Measurements from ENCODE around the gene LYSMD2. TPM values are rescaled to one million over a fixed set of nuclear protein-coding genes. Genes with fewer than 3 reads are reported as not detected.
"Not testable (repeated sequence)": the region's sequence is repeated elsewhere in the genome, so short reads cannot be mapped to it uniquely, and the experiment has no call there.

LYSMD2 gene
- 10 to 100 TPM; 19.1 to 20.1 TPM for total RNA-seq

- ATAC-seq (peak; percentile 38), DNase-seq (peak; percentile 81)
- Mint-ChIP-seq H3K4me1 (peaks cover 52% of the 10 kb centered on the region), H3K4me3 (peak within 1 kb of the TSS; percentile 77), H3K27ac (peak within 1 kb of the TSS; percentile 88), H3K36me3 (ENCODE audit: low read depth) (peaks cover 3% of the 10 kb centered on the region), H3K9me3 (ENCODE audit: low read depth) (no peaks in the 10 kb centered on the region), H3K27me3 (no peaks in the 10 kb centered on the region)
- intact Hi-C loops (cut with DNase I, micrococcal nuclease), result loop anchor here (1.0 to 10.0 kb wide), 13 partner anchors 13 to 1383 kb away; partner anchors contain the start of genes AP4E1 (in 1 of the 2), DMXL2 (in 1 of the 2), GABPB1 (in 1 of the 2) and MAPK6 (in 1 of the 2)
- ChIA-PET CTCF (interaction anchor here (0.7 to 5.1 kb wide), 8 partner anchors 10 to 265 kb away, joined by 3 to 33 read pairs (median 4); no protein-coding TSS in a partner anchor), POLR2A (interaction anchor here (0.6 to 1.0 kb wide), 3 partner anchors 9 to 519 kb away, joined by 3 to 4 read pairs (median 3); no protein-coding TSS in a partner anchor)
Observed at GRCh38 chr15:51737522-51738305, at the start of gene LYSMD2. LYSMD2 (minus strand) TSS chr15:51737655; CDS start chr15:51737622, 33 bp downstream.

- H3K27me3 Mint-ChIP-seq; intact Hi-C loops (cut with DNase I, micrococcal nuclease); DNase-seq; H3K4me1 Mint-ChIP-seq; H3K9me3 Mint-ChIP-seq (ENCODE audit: low read depth); H3K4me3 Mint-ChIP-seq; ATAC-seq; POLR2A ChIA-PET; H3K27ac Mint-ChIP-seq: not testable (repeated sequence)
- CTCF ChIA-PET, result interaction anchor here (1.6 kb wide), 1 partner anchor 137 kb away, joined by 7 read pairs; no protein-coding TSS in a partner anchor
- H3K36me3 Mint-ChIP-seq (ENCODE audit: low read depth), result peaks cover 17% of the 10 kb centered on the region
Observed at GRCh38 chr15:51787130-51787529, 49.7 kb upstream of the LYSMD2 start.

DNA sequence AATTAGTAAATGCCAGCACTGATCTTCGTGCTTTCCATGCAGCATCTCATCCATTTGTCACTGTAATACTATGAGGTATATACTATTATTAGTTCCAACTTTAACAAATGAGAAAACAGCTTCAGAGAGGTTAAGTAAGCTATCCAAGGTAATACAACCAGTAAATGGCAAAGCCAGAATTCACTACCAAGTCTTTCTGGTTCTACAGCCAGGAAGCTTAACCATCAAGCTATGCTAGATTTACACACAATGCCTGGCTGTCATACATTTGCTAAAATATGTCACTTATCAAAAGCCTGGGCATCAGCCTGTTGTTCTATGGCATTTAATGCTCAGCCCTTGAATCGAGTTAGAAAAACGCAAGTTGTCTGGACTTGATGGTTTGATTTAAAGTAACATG lies 46.5 kb upstream of the LYSMD2 start:
- no peaks in the 10 kb centered on the region for H3K27me3 Mint-ChIP-seq
- POLR2A ChIA-PET, result no interaction called here
- ATAC-seq (no peak), DNase-seq (no peak)
- CTCF ChIA-PET, result interaction anchor here (0.6 to 2.0 kb wide), 3 partner anchors 9 to 591 kb away, joined by 4 to 7 read pairs (median 4); partner anchors contain the start of gene SCG3
- H3K36me3 Mint-ChIP-seq (ENCODE audit: low read depth), result peaks cover 24% of the 10 kb centered on the region
- intact Hi-C loops (cut with DNase I, micrococcal nuclease), result loop anchor here in 1 of 2 experiments (2.0 kb wide), 1 partner anchor 123 kb away; no protein-coding TSS in a partner anchor
- no peak overlapping the region for H3K27ac Mint-ChIP-seq
- H3K4me3 Mint-ChIP-seq, result no peak overlapping the region
- H3K4me1 Mint-ChIP-seq, result peaks cover 3% of the 10 kb centered on the region
- no peaks in the 10 kb centered on the region for H3K9me3 Mint-ChIP-seq (ENCODE audit: low read depth)

DNA sequence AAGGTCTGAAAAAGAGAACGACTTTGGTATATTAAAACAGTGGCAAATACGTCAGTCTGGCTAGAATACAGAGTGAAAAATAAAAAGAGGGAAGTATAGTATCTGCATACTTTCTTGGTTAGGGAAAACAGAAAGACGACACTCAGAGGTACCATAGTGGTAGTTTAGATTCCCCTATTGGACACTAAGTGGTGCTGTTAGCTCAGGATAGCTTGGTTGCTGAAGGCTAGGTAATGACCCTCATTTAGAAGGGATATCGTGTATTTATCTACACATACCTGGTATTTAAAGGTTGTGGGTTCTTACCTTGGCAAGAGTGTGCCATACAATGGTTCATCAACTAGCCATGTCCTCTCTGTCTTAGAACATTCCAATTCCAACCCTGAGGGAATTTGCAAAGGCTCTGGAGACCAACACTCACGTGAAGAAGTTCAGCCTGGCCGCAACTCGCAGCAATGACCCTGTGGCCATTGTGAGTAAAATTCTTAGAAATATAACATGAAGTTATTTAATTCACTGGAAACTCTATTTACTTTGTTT lies 45.0 kb upstream of the LYSMD2 start:
- H3K27me3 Mint-ChIP-seq, result no peaks in the 10 kb centered on the region
- peaks cover 3% of the 10 kb centered on the region for H3K4me1 Mint-ChIP-seq
- CTCF ChIA-PET, result interaction anchor here (0.7 kb wide), 1 partner anchor 773 kb away, joined by 3 read pairs; no protein-coding TSS in a partner anchor
- no peak for ATAC-seq
- no peak for DNase-seq
- H3K9me3 Mint-ChIP-seq (ENCODE audit: low read depth), result no peaks in the 10 kb centered on the region
- intact Hi-C loops (cut with DNase I, micrococcal nuclease), result loop anchor here in 1 of 2 experiments (2.0 kb wide), 1 partner anchor 124 kb away; no protein-coding TSS in a partner anchor
- H3K4me3 Mint-ChIP-seq, result no peak overlapping the region
- POLR2A ChIA-PET, result no interaction called here
- no peak overlapping the region for H3K27ac Mint-ChIP-seq
- peaks cover 25% of the 10 kb centered on the region for H3K36me3 Mint-ChIP-seq (ENCODE audit: low read depth)

- Mint-ChIP-seq H3K9me3 (ENCODE audit: low read depth) (no peaks in the 10 kb centered on the region), H3K27me3 (no peaks in the 10 kb centered on the region), H3K4me3 (no peak overlapping the region), H3K27ac (no peak overlapping the region), H3K4me1 (peaks cover 3% of the 10 kb centered on the region), H3K36me3 (ENCODE audit: low read depth) (peaks cover 25% of the 10 kb centered on the region)
- peak; percentile 61 for ATAC-seq
- peak; percentile 15 for DNase-seq
- POLR2A ChIA-PET, result no interaction called here
- CTCF ChIA-PET, result interaction anchor here (1.0 to 1.7 kb wide), 4 partner anchors 12 to 137 kb away, joined by 3 to 19 read pairs (median 4); no protein-coding TSS in a partner anchor
- intact Hi-C loops (cut with DNase I, micrococcal nuclease), result no loop called here
Observed at GRCh38 chr15:51781506-51781905, 44.1 kb upstream of the LYSMD2 start.

DNA sequence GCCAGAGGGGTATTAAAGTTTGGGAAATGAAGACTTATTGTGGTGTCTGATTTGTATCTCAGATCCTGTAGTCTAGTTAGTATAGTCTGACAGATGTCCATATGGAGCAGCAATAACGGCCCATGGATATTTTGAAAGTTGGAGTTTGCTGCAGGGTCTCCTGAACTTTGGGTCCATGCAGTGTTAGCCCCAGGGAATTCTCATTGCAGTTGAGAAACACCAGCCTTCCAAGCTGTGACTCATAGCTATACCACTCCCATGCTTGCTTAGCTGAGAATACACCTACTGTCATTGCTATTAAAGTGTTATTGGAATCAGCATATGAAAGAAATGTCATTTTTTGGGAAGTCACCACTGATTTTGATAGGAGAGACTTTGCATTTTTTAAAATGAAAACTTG lies 43.2 kb upstream of the LYSMD2 start:
- peaks cover 27% of the 10 kb centered on the region for H3K36me3 Mint-ChIP-seq (ENCODE audit: low read depth)
- H3K4me1 Mint-ChIP-seq, result peaks cover 3% of the 10 kb centered on the region
- H3K27me3 Mint-ChIP-seq, result no peaks in the 10 kb centered on the region
- DNase-seq, result no peak
- CTCF ChIA-PET, result interaction anchor here (0.7 to 1.7 kb wide), 8 partner anchors 11 to 136 kb away, joined by 3 to 19 read pairs (median 3); no protein-coding TSS in a partner anchor
- no peak overlapping the region for H3K27ac Mint-ChIP-seq
- POLR2A ChIA-PET, result no interaction called here
- intact Hi-C loops (cut with DNase I, micrococcal nuclease), result no loop called here
- no peak overlapping the region for H3K4me3 Mint-ChIP-seq
- no peaks in the 10 kb centered on the region for H3K9me3 Mint-ChIP-seq (ENCODE audit: low read depth)
- ATAC-seq, result no peak

GRCh38 chr15:51776952-51777569 lies 39.6 kb upstream of the LYSMD2 start:
- CTCF ChIA-PET, result interaction anchor here (0.8 to 4.6 kb wide), 47 partner anchors 9 to 614 kb away, joined by 3 to 285 read pairs (median 6); partner anchors contain the start of genes DMXL2, LYSMD2 and SCG3
- peaks cover 9% of the 10 kb centered on the region for H3K36me3 Mint-ChIP-seq (ENCODE audit: low read depth)
- H3K27ac Mint-ChIP-seq, result no peak overlapping the region
- no peaks in the 10 kb centered on the region for H3K9me3 Mint-ChIP-seq (ENCODE audit: low read depth)
- peaks cover 3% of the 10 kb centered on the region for H3K4me1 Mint-ChIP-seq
- POLR2A ChIA-PET, result interaction anchor here (2.2 kb wide), 1 partner anchor 127 kb away, joined by 9 read pairs; no protein-coding TSS in a partner anchor
- ATAC-seq (peak; percentile 87), DNase-seq (peak; percentile 73)
- H3K27me3 Mint-ChIP-seq, result no peaks in the 10 kb centered on the region
- H3K4me3 Mint-ChIP-seq, result no peak overlapping the region
- intact Hi-C loops (cut with DNase I, micrococcal nuclease), result loop anchor here (1.0 to 5.0 kb wide), 5 partner anchors 40 to 614 kb away; partner anchors contain the start of genes DMXL2 (in 1 of the 2) and LYSMD2 (in 1 of the 2)

DNA sequence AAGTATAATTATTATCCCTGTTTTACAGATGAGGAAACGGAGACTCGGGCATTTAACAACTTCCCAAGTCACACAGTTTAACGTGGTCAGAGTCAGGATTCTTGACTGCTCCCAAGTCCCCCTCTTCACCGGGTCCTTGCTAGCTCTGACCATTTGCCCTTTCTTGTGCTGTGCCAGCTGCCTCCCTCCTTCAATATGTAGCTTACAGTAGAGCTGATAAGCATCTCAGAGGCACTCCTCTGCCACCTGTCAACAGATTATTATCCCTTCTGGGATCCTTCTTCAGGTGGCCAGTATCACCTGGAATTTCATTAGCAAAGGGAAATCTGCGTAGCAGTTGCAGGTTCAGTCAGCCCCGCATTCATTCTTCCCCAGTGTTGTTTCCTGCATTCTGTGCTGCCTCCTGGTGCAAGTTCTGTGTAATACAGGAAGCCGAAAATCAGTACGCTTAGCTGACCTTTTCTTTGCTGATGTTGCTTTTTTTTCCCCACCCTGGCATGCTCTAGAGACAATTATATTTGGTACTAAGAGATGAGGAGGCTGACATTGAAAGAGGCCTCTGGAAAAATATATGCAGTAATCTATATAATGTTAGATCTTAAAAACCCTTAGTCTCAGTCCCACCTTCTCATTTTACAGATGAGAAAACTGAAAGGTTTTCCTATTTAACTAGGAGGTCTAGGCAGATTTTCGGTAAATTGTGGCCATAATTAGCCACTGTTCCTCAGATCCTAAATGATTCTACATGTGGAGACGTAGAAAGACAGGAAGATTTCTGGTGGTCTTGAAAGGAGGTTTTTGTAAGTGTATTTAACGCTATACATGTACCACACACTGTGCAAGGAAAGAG lies 38.7 kb upstream of the LYSMD2 start:
- no peaks in the 10 kb centered on the region for H3K4me1 Mint-ChIP-seq
- ChIA-PET POLR2A (interaction anchor here (2.2 kb wide), 1 partner anchor 126 kb away, joined by 9 read pairs; no protein-coding TSS in a partner anchor), CTCF (interaction anchor here (0.6 to 4.6 kb wide), 56 partner anchors 8 to 878 kb away, joined by 3 to 285 read pairs (median 5); partner anchors contain the start of genes DMXL2, LYSMD2 and SCG3)
- intact Hi-C loops (cut with DNase I, micrococcal nuclease), result loop anchor here (1.0 to 5.0 kb wide), 5 partner anchors 39 to 613 kb away; partner anchors contain the start of genes DMXL2 (in 1 of the 2) and LYSMD2 (in 1 of the 2)
- no peak overlapping the region for H3K27ac Mint-ChIP-seq
- H3K9me3 Mint-ChIP-seq (ENCODE audit: low read depth), result no peaks in the 10 kb centered on the region
- H3K36me3 Mint-ChIP-seq (ENCODE audit: low read depth), result peaks cover 3% of the 10 kb centered on the region
- DNase-seq (peak; percentile 64), ATAC-seq (peak; percentile 53)
- H3K4me3 Mint-ChIP-seq, result no peak overlapping the region
- no peaks in the 10 kb centered on the region for H3K27me3 Mint-ChIP-seq

DNA sequence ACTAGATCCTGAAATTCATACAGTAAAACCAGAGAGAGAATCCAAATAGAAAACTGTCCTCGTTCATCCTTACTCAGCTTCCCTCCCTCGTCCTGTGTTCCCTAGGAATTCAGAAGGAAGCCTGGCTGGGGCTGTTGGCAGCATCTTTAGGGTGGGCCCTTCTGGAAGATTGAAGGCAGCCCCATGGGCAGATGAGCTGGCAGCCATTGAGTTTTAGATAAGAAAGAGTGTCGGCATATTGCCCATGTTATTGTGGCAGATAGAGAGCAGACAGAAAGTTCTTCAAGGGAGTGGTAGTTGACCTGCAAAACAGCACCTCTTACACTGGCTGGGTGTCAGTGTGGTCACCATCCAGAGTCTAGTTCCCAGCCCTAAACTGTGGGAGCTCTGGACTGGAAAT lies 37.5 kb upstream of the LYSMD2 start:
- H3K4me3 Mint-ChIP-seq, result no peak overlapping the region
- no peak for ATAC-seq
- ChIA-PET POLR2A (no interaction called here), CTCF (interaction anchor here (0.8 to 4.6 kb wide), 14 partner anchors 9 to 238 kb away, joined by 3 to 285 read pairs (median 8); partner anchors contain the start of genes DMXL2 and SCG3)
- peaks cover 6% of the 10 kb centered on the region for H3K36me3 Mint-ChIP-seq (ENCODE audit: low read depth)
- H3K4me1 Mint-ChIP-seq, result no peaks in the 10 kb centered on the region
- DNase-seq, result no peak
- intact Hi-C loops (cut with DNase I, micrococcal nuclease), result loop anchor here in 1 of 2 experiments (5.0 kb wide), 1 partner anchor 38 kb away; the partner anchor contains the start of gene LYSMD2
- H3K9me3 Mint-ChIP-seq (ENCODE audit: low read depth), result no peaks in the 10 kb centered on the region
- no peaks in the 10 kb centered on the region for H3K27me3 Mint-ChIP-seq
- no peak overlapping the region for H3K27ac Mint-ChIP-seq

GRCh38 chr15:51771773-51772172 lies 34.3 kb upstream of the LYSMD2 start:
- Mint-ChIP-seq H3K27ac (no peak overlapping the region), H3K4me1 (peaks cover 8% of the 10 kb centered on the region), H3K9me3 (ENCODE audit: low read depth) (no peaks in the 10 kb centered on the region), H3K36me3 (ENCODE audit: low read depth) (peaks cover 16% of the 10 kb centered on the region), H3K4me3 (no peak overlapping the region), H3K27me3 (no peaks in the 10 kb centered on the region)
- ChIA-PET CTCF (interaction anchor here (1.0 to 1.6 kb wide), 3 partner anchors 15 to 124 kb away, joined by 3 to 10 read pairs (median 3); no protein-coding TSS in a partner anchor), POLR2A (no interaction called here)
- no peak for DNase-seq
- intact Hi-C loops (cut with DNase I, micrococcal nuclease), result no loop called here
- no peak for ATAC-seq
